Suprapubic skin (tissue), 3 donors: ENCODE measurements around the gene GNB1.

ENCODE experiments used
- POLR2AphosphoS5 ChIP-seq, 3 donors: sonication (generic); formaldehyde crosslinking; IDR thresholded peaks; one replicate each; pipeline ENCODE4 v1.6.1; 2017; ENCODE audit warnings: antibody characterized with exemption in 3 of 3
- TF ChIP-seq, protein P1 (sequence below), 2 donors: fragments of 200-600 bp in 1 of 2; fragments of 450-650 bp in 1 of 2; sonication (generic) in 1 of 2; IDR thresholded peaks; one replicate each; pipeline ENCODE4 v1.5.1; 2016 to 2019; ENCODE audit warnings: antibody characterized with exemption in 2 of 2, mild to moderate bottlenecking in 1 of 2, moderate library complexity in 1 of 2

DNA sequence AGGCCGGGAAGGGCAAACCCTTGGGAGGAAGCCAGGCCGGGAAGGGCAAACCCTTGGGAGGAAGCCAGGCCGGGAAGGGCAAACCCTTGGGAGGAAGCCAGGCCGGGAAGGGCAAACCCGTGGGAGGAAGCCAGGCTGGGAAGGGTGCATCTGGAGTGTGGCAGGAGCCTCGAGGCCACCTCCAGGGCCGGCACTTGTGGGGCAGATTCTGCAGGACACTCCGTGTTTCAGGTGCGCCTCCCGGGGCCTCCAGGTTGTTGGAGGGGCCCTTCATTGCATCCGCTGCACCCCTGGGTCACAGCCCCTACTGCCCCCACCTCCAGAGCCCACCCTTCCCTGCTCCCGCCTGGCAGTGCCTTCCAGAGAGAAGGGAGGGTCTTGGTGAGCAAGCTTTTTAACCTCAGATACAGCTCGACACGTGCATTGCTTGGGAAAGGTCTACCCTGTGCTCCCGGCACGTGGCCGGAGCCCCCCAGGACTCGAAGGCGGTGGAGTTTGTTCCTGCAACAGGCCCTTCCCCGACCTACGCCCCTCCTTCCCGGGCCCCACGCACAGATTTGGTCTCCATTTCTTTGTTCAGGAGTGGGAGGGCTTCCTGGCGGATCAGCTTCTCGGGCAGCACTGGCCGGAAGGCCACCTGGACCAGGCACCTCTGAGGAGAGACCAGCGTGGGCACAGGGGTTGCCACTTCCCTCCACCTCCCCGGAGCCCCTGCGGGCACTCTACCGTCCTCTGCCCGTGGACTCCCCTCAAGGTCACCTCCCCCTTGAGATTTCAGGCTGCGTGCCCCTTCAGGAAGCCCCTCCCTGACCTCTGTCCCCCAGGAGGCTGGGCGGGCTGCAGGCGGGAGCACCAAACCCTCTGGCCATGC, 37.6 kb upstream of the GNB1 start:
- TF ChIP-seq POLR2AphosphoS5 (IDR thresholded peaks at IDR 0.05): no peak
- TF ChIP-seq, protein P1, sequence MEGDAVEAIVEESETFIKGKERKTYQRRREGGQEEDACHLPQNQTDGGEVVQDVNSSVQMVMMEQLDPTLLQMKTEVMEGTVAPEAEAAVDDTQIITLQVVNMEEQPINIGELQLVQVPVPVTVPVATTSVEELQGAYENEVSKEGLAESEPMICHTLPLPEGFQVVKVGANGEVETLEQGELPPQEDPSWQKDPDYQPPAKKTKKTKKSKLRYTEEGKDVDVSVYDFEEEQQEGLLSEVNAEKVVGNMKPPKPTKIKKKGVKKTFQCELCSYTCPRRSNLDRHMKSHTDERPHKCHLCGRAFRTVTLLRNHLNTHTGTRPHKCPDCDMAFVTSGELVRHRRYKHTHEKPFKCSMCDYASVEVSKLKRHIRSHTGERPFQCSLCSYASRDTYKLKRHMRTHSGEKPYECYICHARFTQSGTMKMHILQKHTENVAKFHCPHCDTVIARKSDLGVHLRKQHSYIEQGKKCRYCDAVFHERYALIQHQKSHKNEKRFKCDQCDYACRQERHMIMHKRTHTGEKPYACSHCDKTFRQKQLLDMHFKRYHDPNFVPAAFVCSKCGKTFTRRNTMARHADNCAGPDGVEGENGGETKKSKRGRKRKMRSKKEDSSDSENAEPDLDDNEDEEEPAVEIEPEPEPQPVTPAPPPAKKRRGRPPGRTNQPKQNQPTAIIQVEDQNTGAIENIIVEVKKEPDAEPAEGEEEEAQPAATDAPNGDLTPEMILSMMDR (IDR thresholded peaks at IDR 0.05): no peak
